MG63 (cell line): Measurements from ENCODE around the gene STIM1. TPM values are rescaled to one million over a fixed set of nuclear protein-coding genes. Genes with fewer than 3 reads are reported as not detected.

Experiments
- DNase-seq: peaks from one replicate; pipeline ENCODE4 v3.0.0-alpha.2; 2020
- H3K27me3 ChIP-seq: fragments of 250-450 bp; sonication (Bioruptor Pico); 2 replicates; pipeline ENCODE4 v1.5.1; 2020; ENCODE audit warnings: mild to moderate bottlenecking, moderate library complexity
- H3K36me3 ChIP-seq: fragments of 250-450 bp; sonication (Bioruptor Pico); 2 replicates; pipeline ENCODE4 v1.5.1; 2020; ENCODE audit warnings: mild to moderate bottlenecking, moderate library complexity
- H3K4me3 ChIP-seq: fragments of 250-450 bp; sonication (Bioruptor Pico); 2 replicates; pipeline ENCODE4 v1.5.1; 2020; ENCODE audit warnings: mild to moderate bottlenecking, moderate library complexity
- H3K9me3 ChIP-seq: fragments of 250-450 bp; sonication (Bioruptor Pico); 2 replicates; pipeline ENCODE4 v1.5.1; 2020; ENCODE audit warnings: mild to moderate bottlenecking, moderate library complexity
- total RNA-seq: library from RNA; depleted of rRNA; stranded (reverse); fragments of >200 nt; shearing (Covaris generic); gene quantifications from 2 replicates; pipeline ENCODE4 v1.2.3, GENCODE V29; 2014; ENCODE audit warnings: low replicate concordance

STIM1 gene
- total RNA-seq, 1 experiment from 2014 or later = 13.4 TPM

DNA sequence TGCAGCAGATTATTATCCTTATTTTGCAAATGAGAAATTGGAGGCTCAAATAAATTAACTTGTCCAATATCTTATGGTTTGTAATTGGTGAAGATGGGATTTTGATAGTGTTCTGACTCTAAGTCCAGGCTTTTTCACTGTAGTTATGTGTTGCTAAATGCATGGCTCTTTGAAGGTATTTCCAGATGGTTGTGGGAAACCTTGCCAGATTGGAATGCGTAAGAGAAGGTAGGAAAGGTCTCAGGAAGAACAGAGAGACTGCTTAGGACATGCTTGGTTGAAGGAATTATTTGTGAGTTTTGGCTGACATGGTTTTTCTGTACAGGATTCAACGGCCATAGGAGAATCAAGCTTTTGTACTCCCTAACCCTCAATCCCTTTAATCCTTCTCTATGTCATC, 108.6 kb downstream of the STIM1 start:
- DNase-seq = no peak
- Histone ChIP-seq H3K27me3 (no peaks in the 10 kb centered on the region), H3K36me3 (no peaks in the 10 kb centered on the region)

GRCh38 chr11:3964935-3965604, 109.6 kb downstream of the STIM1 start:
- H3K36me3 ChIP-seq = no peaks in the 10 kb centered on the region

More for the DNA sequence above, 108.6 kb downstream of the STIM1 start:
- H3K9me3 ChIP-seq = no peaks in the 10 kb centered on the region
- no peak overlapping the region for H3K4me3 ChIP-seq

GRCh38 chr11:3967695-3968094, 112.2 kb downstream of the STIM1 start:
- Histone ChIP-seq H3K4me3 (no peak overlapping the region), H3K9me3 (no peaks in the 10 kb centered on the region), H3K36me3 (no peaks in the 10 kb centered on the region), H3K27me3 (no peaks in the 10 kb centered on the region)
- DNase-seq = no peak

More at GRCh38 chr11:3964935-3965604, 109.6 kb downstream of the STIM1 start:
- H3K27me3 ChIP-seq = no peaks in the 10 kb centered on the region
- no peak for DNase-seq
- no peak overlapping the region for H3K4me3 ChIP-seq
- no peaks in the 10 kb centered on the region for H3K9me3 ChIP-seq

- Histone ChIP-seq H3K27me3 (no peaks in the 10 kb centered on the region), H3K36me3 (no peaks in the 10 kb centered on the region), H3K9me3 (no peaks in the 10 kb centered on the region), H3K4me3 (no peak overlapping the region)
- no peak for DNase-seq
These were observed 113.7 kb downstream of the STIM1 start for GRCh38 chr11:3969200-3969599.

GRCh38 chr11:3969613-3970012, 114.1 kb downstream of the STIM1 start:
- Histone ChIP-seq H3K4me3 (no peak overlapping the region), H3K36me3 (no peaks in the 10 kb centered on the region), H3K27me3 (no peaks in the 10 kb centered on the region), H3K9me3 (no peaks in the 10 kb centered on the region)
- DNase-seq = no peak

DNA sequence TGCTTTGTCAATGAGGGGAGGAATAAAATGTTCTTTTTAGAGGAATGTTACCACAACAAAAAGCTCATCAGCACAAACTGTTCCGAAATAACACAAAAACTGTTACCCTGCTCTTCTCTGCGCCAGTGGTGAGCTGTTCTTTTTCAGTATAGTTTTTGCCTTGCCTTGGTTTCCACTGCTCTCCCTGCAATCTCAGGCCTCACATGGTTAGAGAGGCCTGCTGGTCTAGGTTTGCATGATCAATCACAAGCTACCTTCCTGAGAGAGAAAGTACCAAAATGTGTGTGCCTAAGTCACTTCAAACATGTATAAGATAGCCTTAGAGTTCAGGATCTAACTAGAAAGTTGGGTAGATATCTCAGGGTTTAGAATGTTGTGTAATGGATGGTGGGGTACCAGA, 114.6 kb downstream of the STIM1 start:
- Histone ChIP-seq H3K36me3 (no peaks in the 10 kb centered on the region), H3K4me3 (no peak overlapping the region), H3K27me3 (no peaks in the 10 kb centered on the region), H3K9me3 (no peaks in the 10 kb centered on the region)
- no peak for DNase-seq

DNA sequence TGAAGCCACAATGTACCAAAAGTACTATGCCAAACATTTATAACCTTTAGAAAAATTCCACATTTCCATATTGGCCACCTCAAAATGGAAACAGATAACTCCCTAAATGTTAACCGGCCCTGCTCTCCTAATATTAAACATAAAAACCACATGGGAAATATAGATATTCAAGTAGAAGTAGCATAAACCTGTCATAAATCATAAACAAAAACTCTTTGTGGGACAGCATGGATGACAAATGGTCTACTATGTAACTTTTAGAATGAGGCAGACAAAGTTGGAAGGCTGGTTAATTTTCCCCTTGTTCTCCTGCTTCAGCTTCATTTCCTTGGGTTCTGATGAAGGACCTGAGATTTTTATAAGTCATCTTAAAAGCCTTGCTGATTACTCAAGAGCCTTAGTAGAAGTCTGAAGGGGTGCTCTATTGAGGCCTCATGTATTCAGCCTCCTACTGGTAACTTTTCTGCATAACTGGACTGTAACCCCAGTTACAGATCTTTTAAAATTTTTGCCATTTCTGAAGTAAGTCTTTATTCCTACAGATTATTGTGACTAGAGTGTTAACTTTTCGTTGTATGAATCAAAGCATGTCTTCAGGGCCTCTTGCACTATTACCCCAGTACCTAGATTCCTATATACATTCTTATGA, 116.4 kb downstream of the STIM1 start:
- H3K4me3 ChIP-seq = no peak overlapping the region
- no peaks in the 10 kb centered on the region for H3K36me3 ChIP-seq
- DNase-seq = no peak
- no peaks in the 10 kb centered on the region for H3K27me3 ChIP-seq
- H3K9me3 ChIP-seq = no peaks in the 10 kb centered on the region

- Histone ChIP-seq H3K27me3 (no peaks in the 10 kb centered on the region), H3K36me3 (no peaks in the 10 kb centered on the region), H3K4me3 (no peak overlapping the region), H3K9me3 (no peaks in the 10 kb centered on the region)
- no peak for DNase-seq
These were observed 117.0 kb downstream of the STIM1 start for GRCh38 chr11:3972431-3972830.

GRCh38 chr11:3977078-3977477, 121.6 kb downstream of the STIM1 start:
- no peak for DNase-seq
- Histone ChIP-seq H3K9me3 (no peaks in the 10 kb centered on the region), H3K27me3 (no peaks in the 10 kb centered on the region), H3K4me3 (no peak overlapping the region), H3K36me3 (no peaks in the 10 kb centered on the region)

GRCh38 chr11:3981084-3981633, 125.7 kb downstream of the STIM1 start:
- no peak for DNase-seq
- Histone ChIP-seq H3K36me3 (no peaks in the 10 kb centered on the region), H3K4me3 (no peak overlapping the region), H3K9me3 (no peaks in the 10 kb centered on the region), H3K27me3 (no peaks in the 10 kb centered on the region)

- no peaks in the 10 kb centered on the region for H3K9me3 ChIP-seq
- no peak for DNase-seq
- no peak overlapping the region for H3K4me3 ChIP-seq
- H3K27me3 ChIP-seq = no peaks in the 10 kb centered on the region
- H3K36me3 ChIP-seq = no peaks in the 10 kb centered on the region
These were observed 127.0 kb downstream of the STIM1 start for GRCh38 chr11:3982431-3982830.

- no peak for DNase-seq
- Histone ChIP-seq H3K27me3 (no peaks in the 10 kb centered on the region), H3K36me3 (no peaks in the 10 kb centered on the region), H3K4me3 (no peak overlapping the region), H3K9me3 (no peaks in the 10 kb centered on the region)
These were observed 127.6 kb downstream of the STIM1 start for GRCh38 chr11:3983101-3983500.

- no peak for DNase-seq
- Histone ChIP-seq H3K9me3 (no peaks in the 10 kb centered on the region), H3K4me3 (no peak overlapping the region), H3K36me3 (no peaks in the 10 kb centered on the region), H3K27me3 (no peaks in the 10 kb centered on the region)
These were observed 129.4 kb downstream of the STIM1 start for GRCh38 chr11:3984896-3985295.

DNA sequence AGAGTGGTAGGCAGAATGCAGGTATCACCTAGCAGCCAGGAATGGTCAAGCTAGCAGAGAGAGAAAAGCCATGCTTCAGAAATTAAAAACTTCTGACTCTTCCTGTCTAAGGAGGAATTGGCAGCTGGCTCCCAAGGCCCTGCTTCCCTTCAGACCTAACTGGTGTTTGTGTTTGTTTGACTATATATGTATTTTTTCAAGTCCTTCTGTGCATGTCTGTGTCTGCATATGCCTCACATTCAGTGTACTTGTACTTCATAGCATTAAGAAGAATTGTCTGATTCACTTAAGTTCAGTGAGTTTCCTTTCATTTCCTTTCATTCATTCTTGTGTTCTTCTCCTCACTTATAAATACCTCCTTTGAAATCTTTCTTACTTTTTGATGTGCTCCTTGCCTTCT, 130.2 kb downstream of the STIM1 start:
- no peak overlapping the region for H3K4me3 ChIP-seq
- H3K9me3 ChIP-seq = no peaks in the 10 kb centered on the region
- no peaks in the 10 kb centered on the region for H3K27me3 ChIP-seq
- no peak for DNase-seq
- H3K36me3 ChIP-seq = no peaks in the 10 kb centered on the region

DNA sequence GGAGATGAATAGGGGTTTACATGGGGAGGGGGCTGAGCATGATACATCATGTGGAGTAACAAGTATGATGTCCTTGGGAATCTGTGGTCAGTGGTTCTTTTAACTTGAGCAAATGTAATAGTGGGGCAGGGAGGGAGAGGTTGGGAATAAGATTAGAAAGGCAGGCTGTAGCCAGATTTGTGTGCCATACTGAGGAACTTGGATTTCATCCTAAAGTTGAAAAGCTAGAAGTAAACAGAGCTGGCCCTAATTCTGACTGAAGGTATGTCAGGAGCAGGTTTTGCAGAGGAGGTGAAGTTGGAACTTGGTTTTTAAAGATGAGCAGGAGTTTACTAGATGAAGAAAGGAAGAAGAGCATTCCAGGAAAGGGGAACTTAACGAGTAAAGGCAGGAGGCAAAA, 130.8 kb downstream of the STIM1 start:
- Histone ChIP-seq H3K36me3 (no peaks in the 10 kb centered on the region), H3K27me3 (no peaks in the 10 kb centered on the region), H3K4me3 (no peak overlapping the region), H3K9me3 (no peaks in the 10 kb centered on the region)
- no peak for DNase-seq

GRCh38 chr11:3989276-3989920, 133.9 kb downstream of the STIM1 start:
- Histone ChIP-seq H3K4me3 (no peak overlapping the region), H3K36me3 (no peaks in the 10 kb centered on the region), H3K27me3 (no peaks in the 10 kb centered on the region), H3K9me3 (no peaks in the 10 kb centered on the region)
- no peak for DNase-seq

- Histone ChIP-seq H3K4me3 (no peak overlapping the region), H3K36me3 (no peaks in the 10 kb centered on the region), H3K9me3 (no peaks in the 10 kb centered on the region), H3K27me3 (no peaks in the 10 kb centered on the region)
- DNase-seq = no peak
These were observed 134.4 kb downstream of the STIM1 start for GRCh38 chr11:3989921-3990290.

DNA sequence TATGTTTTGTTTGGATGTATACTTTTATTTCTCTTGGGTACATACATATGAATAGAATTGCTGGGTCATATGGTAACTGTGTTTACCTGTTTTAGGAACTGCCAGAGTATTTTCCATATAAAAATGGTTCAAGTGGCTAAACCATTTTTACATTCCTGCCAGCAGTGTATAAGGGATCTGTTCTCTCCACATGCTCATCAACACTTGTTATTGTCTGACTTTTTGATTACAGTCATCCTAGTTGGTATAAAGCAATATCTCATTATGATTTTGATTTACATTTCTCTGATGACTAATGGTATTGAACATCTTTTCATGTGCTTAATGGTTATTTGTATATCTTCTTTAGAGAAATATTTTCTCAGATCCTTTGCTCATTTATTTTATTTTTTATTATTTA, 134.9 kb downstream of the STIM1 start:
- DNase-seq = no peak
- Histone ChIP-seq H3K27me3 (no peaks in the 10 kb centered on the region), H3K9me3 (no peaks in the 10 kb centered on the region), H3K4me3 (no peak overlapping the region), H3K36me3 (no peaks in the 10 kb centered on the region)
